ENCODE measurements around the gene HOXC5. TPM values are rescaled to one million over a fixed set of nuclear protein-coding genes. Genes with fewer than 3 reads are reported as not detected.

The HOXC5 gene
- total RNA-seq, 4 donors from 2014 or later: 0.36 to 1.4 TPM; not detected in 2

DNA sequence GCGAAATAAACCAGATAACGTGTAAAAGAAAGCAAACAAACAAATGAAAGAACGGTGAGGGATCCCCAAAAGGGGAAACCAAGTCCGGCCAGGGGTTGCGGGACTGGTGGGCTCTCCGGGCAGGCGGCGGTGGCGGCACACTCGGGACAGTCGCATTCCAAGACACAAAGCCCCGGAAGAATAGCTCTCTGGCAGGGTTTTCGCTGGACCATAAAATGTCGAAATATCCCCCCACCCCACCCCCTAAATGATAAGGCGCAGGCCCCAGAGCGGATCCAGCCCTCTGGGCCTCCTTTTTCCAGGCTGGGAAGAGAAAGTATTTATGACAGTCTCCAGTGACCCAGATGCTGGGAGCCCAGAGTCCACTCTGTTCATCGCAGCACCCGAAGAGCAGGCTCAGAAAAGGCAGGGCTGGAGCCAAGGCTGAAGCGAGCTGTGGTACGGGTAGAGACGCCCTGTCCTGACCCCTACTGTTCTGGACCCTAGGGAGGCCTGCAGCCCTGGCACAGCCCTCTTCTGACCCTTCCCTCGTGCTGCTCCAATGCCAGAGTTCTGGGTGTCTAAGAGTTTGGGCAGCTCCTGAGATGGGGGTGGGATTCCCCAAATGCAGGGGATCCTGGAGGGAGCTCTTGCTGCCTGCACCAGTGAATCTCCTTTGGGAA is 26.2 kb upstream of the HOXC5 start:
- TF ChIP-seq POLR2A (IDR thresholded peaks at IDR 0.05): no peak
- TF ChIP-seq, protein P1, sequence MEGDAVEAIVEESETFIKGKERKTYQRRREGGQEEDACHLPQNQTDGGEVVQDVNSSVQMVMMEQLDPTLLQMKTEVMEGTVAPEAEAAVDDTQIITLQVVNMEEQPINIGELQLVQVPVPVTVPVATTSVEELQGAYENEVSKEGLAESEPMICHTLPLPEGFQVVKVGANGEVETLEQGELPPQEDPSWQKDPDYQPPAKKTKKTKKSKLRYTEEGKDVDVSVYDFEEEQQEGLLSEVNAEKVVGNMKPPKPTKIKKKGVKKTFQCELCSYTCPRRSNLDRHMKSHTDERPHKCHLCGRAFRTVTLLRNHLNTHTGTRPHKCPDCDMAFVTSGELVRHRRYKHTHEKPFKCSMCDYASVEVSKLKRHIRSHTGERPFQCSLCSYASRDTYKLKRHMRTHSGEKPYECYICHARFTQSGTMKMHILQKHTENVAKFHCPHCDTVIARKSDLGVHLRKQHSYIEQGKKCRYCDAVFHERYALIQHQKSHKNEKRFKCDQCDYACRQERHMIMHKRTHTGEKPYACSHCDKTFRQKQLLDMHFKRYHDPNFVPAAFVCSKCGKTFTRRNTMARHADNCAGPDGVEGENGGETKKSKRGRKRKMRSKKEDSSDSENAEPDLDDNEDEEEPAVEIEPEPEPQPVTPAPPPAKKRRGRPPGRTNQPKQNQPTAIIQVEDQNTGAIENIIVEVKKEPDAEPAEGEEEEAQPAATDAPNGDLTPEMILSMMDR (IDR thresholded peaks at IDR 0.05 in 4 of 5, conservative IDR thresholded peaks at IDR 0.05 in 1 of 5): no peak
- DNase-seq: no peak
- Histone ChIP-seq H3K36me3 (no peaks in the 10 kb centered on the region), H3K4me1 (peaks cover 35 to 65% of the 10 kb centered on the region in 2 donors), H3K4me3 (peak overlapping the region; percentile 24 to 82 (median 63)), H3K9me3 (no peaks in the 10 kb centered on the region), H3K27ac (peak overlapping the region; percentile 94 to 100 (median 98)), H3K27me3 (no peaks in the 10 kb centered on the region)
- in situ Hi-C loops (cut with MboI; ENCODE audit: low sequenced_read_pairs in 4 of 4): loop anchor here in 2 of 4 donors (25.0 kb wide), 1 partner anchor 356 kb away; the partner anchor contains the start of gene GPR84 (in 2 of the 2)
- intact Hi-C loops (cut with DNase I; ENCODE audit: low total_unique reads): loop anchor here (1.0 kb wide), 1 partner anchor 15 kb away; no protein-coding TSS in a partner anchor
- ATAC-seq: no peak

- no peaks in the 10 kb centered on the region for H3K9me3 ChIP-seq
- peak overlapping the region; percentile 94 to 100 (median 98) for H3K27ac ChIP-seq
- H3K36me3 ChIP-seq: no peaks in the 10 kb centered on the region
- intact Hi-C loops (cut with DNase I; ENCODE audit: low total_unique reads): no loop called here
- TF ChIP-seq, protein P1 (IDR thresholded peaks at IDR 0.05 in 4 of 5, conservative IDR thresholded peaks at IDR 0.05 in 1 of 5): no peak
- no peak for TF ChIP-seq POLR2A (IDR thresholded peaks at IDR 0.05)
- no peak overlapping the region for H3K4me3 ChIP-seq
- ATAC-seq (no peak), DNase-seq (no peak)
- H3K27me3 ChIP-seq: no peaks in the 10 kb centered on the region
- in situ Hi-C loops (cut with MboI; ENCODE audit: low sequenced_read_pairs in 4 of 4): loop anchor here in 2 of 4 donors (25.0 kb wide), 1 partner anchor 355 kb away; the partner anchor contains the start of gene GPR84 (in 2 of the 2)
- peaks cover 36 to 59% of the 10 kb centered on the region in 2 donors for H3K4me1 ChIP-seq
Observed at GRCh38 chr12:54007538-54008259, 25.2 kb upstream of the HOXC5 start.

GRCh38 chr12:54008260-54008552 is 24.6 kb upstream of the HOXC5 start:
- Histone ChIP-seq H3K27me3 (no peaks in the 10 kb centered on the region), H3K4me1 (peaks cover 39 to 58% of the 10 kb centered on the region in 2 donors), H3K36me3 (no peaks in the 10 kb centered on the region), H3K4me3 (peak overlapping the region in 2 of 4 donors; percentile 44 to 62), H3K9me3 (no peaks in the 10 kb centered on the region), H3K27ac (peak overlapping the region; percentile 94 to 100 (median 98))
- ATAC-seq: no peak
- in situ Hi-C loops (cut with MboI; ENCODE audit: low sequenced_read_pairs in 4 of 4) (loop anchor here in 2 of 4 donors (25.0 kb wide), 1 partner anchor 354 kb away; the partner anchor contains the start of gene GPR84 (in 2 of the 2)), intact Hi-C loops (cut with DNase I; ENCODE audit: low total_unique reads) (no loop called here)
- no peak for DNase-seq
- TF ChIP-seq, protein P1 (IDR thresholded peaks at IDR 0.05 in 4 of 5, conservative IDR thresholded peaks at IDR 0.05 in 1 of 5): no peak
- no peak for TF ChIP-seq POLR2A (IDR thresholded peaks at IDR 0.05)

GRCh38 chr12:54009171-54010052 is 23.4 kb upstream of the HOXC5 start:
- Histone ChIP-seq H3K27me3 (no peaks in the 10 kb centered on the region), H3K9me3 (no peaks in the 10 kb centered on the region), H3K4me3 (peak overlapping the region; percentile 62 to 81 (median 64)), H3K36me3 (no peaks in the 10 kb centered on the region), H3K4me1 (peaks cover 39 to 60% of the 10 kb centered on the region in 2 donors), H3K27ac (peak overlapping the region; percentile 94 to 100 (median 98))
- ATAC-seq (peak; percentile 32 to 35), DNase-seq (no peak)
- TF ChIP-seq, protein P1 (IDR thresholded peaks at IDR 0.05 in 4 of 5, conservative IDR thresholded peaks at IDR 0.05 in 1 of 5): no peak
- no peak for TF ChIP-seq POLR2A (IDR thresholded peaks at IDR 0.05)
- intact Hi-C loops (cut with DNase I; ENCODE audit: low total_unique reads) (loop anchor here (1.0 to 5.0 kb wide), 2 partner anchors 183 to 512 kb away; partner anchors contain the start of gene MAP3K12), in situ Hi-C loops (cut with MboI; ENCODE audit: low sequenced_read_pairs in 4 of 4) (loop anchor here in 2 of 4 donors (10.0 to 25.0 kb wide), 2 partner anchors 195 to 353 kb away; partner anchors contain the start of gene GPR84 (in 2 of the 2))
